Stimulated activated CD4-positive, alpha-beta T cell treated with anti-CD3 and anti-CD28 coated beads, TNF-alpha, amount 100 ng/mL, for 4 hours (primary cell): ENCODE data around the gene CBX6.
"Not testable (repeated sequence)": the region's sequence is repeated elsewhere in the genome, so short reads cannot be mapped to it uniquely, and the experiment has no call there.

ENCODE experiments used
- DNase-seq, 3 experiments: peaks; one replicate each; pipeline ENCODE4 v3.0.0-alpha.2; 2020; ENCODE audit warnings: low read depth in 3 of 3

Gene CBX6

DNA sequence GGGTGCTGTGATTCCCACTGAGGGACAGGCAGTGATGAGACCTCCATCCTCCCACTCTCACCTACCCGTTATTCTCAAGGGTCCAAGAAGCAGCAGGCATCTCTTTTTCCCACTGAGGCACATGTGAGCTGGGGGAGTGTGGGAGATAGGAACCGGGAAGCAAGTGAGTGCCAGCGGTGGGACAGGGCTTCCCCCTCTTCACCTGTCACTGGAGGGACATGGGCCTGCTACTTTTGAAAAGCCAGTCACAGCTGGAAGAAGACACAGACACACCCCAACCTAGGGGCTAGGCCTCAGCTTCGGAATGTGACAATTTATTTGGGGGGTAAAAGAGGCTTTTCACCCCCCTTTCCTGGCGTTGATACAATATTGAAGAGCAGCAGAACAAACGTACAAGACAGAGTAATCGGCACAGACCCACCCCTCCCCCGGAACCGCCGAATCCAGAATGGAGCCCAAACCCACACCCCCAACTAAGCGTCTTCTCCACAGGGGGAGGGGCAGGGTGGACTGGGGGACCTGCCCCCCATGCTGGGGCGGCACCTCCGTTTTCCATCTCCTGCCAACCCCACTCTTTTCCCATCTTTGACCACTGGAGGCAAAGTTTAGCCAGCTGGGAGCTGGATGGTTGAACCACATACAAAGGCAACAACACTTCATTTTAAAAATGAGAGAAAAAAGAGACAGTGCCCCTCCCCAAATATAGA, 10.7 kb downstream of the CBX6 start:
- DNase-seq: no peak

- DNase-seq: no peak
Measured at GRCh38 chr22:38860283-38861169, 11.5 kb downstream of the CBX6 start.

DNA sequence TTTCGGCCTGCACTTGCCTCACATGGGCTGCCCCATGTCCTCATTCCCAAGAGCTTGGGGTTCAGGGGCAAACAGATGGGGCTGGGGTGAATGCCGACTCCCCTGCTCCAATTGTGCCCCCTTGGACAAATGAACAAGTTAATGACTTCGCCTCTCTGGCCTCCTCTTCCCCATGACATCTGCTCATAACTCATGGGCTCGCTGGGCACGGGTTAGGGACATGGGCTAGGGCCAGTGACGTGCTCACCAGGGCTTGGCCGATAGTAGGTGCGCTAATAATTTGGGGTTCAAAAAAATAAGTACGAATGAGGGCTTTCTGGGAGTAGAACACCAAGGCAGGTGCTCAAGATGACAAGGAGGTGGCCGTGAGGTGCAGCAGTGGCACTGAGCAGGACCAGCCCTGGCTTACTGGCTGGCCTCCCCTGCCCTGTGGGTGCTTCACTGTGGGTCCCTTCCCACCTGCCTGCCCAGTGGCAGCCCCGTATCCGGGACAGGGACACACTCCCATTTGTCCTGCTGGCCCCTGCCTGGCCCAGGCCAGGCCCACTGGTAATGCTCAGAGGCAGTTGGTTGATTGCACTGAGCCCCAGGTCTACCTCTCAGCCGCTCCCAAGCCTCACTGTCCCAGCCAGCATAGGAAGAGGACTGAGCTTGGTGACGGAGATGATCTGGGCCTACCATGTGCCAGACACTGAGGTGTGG, 12.3 kb downstream of the CBX6 start:
- no peak for DNase-seq

DNA sequence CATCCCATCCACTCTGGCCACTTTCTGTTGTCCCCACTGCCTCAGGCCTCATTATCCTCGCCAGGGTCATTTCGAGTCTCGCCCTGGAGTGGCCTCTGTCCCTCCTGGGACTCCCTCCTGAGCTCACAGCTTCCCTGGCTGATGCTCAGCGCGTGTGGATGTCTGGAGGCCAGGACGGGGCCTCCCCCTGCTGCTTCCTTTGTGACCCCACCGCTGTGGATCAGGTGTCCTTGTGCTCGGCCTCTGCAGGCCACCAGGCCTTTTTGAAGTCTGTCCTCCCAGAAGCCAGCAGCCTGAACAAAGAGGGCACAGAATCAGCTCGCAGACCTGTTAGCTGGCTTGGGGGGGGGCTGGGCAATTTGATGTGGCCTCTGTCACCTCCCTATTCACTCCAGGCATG, 13.5 kb downstream of the CBX6 start:
- no peak for DNase-seq

- DNase-seq: not testable (repeated sequence)
Measured at GRCh38 chr22:38854476-38854875, 17.5 kb downstream of the CBX6 start.

- not testable (repeated sequence) for DNase-seq
Measured at GRCh38 chr22:38853883-38854282, 18.1 kb downstream of the CBX6 start.

DNA sequence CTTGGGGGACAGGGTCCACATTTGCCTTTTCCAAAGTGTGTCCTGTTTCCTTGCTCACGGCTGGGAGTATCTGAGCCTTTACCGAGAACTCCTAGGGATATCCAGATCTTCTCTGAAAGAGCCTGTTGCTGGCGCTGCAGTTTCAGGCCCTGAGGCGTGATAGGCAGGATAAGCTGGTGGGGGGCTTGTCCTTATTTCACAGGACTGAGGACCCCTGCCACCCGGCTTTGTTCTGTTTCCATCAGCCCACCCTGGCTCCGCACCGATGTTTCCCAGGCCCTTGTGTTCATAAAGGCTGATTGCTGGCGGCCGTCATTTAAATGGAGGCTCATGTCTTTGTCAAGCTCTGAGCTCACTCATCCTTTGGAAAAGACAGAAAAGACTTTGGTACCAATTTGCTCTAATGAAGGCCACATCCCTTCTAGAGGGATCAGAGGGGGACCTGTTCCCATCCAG, 18.8 kb downstream of the CBX6 start:
- DNase-seq: no peak

DNA sequence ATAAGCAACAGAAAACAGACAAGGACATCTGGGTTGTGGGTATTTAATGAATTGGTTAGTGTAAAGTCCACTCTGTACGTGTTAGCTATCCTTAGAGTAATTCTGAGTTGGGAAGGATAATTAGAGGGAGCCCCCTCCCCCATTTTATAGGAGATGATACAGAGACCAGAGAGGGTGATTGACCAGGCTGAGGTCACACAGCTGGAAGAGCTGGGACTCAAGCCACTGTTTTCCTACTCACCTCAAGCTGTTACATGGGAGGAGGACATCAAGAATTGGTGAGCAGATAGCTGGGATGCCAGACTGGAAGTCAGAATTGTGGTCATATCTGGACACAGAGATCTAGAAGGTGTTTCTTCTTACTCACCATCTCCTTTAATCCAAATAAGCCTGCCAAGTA, 19.5 kb downstream of the CBX6 start:
- no peak for DNase-seq

DNA sequence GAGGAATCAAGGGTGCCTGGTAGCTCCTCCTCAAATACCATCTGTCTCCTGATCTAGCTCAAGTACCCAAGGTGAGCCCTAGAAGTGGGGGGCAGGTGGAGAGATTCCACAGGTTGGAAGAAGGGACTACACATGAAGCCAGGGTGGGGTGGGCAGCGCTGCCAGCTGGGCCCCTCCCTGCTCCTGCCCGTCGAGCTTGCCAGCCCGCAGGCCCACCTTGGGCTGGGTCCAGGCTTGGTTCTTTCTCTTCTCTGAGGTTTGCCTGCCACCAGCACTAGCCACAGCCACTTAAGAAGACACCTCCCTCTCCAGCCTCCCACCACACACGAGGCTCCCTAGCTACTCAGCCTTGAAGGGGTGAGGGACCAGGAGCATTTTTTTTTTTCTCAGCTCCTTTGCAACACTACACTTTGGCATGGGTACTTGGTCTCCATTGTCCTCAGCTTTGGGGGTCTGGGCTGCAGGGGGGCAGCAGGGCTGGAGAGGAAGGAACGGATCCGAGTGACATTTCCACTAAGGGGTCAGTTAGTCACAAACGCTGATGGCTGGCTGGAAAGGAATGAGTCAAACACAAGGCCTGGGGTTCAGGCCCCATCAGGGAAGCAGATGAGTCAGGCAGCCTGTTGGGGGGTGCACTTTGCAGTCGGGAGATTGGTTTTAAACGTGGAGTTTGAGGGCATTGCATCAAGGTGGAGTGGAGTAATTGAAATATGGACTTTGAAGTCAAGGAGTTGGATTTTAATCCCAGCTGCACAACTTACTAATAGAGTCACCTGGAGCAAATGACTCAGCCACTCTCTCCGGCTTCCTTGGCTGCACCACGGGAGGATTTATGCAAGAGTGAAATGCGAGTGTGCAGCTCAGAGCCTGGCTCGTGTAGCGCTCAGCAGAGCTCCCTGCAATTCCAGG, 20.8 kb downstream of the CBX6 start:
- DNase-seq: no peak

GRCh38 chr22:38850399-38850798, 21.6 kb downstream of the CBX6 start:
- DNase-seq: no peak

DNA sequence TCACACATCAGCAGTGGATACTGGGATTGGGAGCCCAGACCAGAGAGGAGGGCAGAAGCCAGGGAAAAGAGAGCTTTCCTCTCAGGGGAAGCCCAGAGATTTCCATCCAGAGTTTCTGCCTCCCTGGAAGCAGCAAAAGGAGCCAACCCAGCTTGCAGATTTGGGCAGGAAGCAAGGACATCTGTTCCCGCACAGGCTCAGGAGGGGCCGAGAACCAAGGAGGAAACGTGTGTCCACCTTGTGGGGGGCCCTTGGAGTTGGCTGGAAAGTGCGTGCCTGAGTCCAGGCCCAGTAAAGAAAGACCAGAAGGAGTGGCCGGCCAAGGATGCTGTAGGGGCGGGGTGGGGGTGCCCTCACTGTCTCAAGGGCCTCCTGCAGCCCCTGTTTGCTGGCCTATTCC, 22.2 kb downstream of the CBX6 start:
- no peak for DNase-seq

DNA sequence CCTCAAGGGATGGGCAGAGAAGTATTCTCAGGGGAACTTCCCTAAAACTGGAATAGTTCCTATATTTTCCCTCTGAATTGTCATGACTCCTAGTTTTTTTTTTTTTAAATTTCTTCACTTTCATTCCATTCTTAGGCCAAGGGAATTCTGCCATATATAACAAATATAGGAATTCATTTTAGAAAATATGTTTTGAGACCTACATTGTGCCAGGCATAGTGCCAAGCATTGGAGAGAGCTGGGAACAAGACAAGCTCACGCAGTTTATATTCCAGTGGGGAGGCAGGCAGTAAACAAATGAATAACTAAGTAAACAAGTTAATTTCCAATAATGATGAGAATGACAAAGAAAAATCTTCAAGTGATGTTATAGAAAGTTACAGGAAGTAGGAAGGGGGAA, 25.6 kb downstream of the CBX6 start:
- DNase-seq: no peak

DNA sequence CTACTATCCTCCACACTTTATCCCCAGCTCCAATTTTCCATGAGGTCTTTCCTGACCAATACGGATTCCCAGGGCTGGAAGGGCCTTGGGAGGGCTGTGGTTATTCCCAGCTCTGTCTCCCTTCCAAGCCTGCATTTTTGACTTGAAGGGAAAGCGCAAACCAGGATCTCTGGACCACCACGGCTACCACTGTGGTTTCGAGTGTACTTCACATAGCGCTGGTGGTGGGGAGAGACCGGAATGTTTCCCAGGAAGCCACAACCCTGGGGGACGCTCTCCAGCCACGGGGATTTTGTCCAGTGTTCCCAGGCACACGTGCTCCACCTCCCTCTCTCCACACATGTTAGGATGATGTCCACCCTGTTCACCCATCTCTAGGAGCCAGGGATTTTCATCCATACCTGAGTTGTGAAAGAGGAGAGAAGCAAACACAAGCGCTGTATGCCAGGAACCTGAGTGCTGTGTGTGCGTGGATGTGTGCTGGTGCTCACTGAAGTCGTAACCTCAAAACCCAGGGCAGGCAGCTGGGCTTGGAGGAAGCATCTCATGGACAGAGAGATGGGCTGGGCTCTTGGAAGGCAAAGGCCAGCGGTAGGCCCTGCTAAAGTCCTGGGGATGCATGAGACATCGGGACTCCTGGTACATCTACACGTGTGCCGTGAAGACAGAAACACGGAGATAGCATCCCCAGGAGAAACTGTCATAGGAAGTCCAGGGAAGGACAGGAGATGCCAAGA, 26.8 kb downstream of the CBX6 start:
- DNase-seq: no peak

DNA sequence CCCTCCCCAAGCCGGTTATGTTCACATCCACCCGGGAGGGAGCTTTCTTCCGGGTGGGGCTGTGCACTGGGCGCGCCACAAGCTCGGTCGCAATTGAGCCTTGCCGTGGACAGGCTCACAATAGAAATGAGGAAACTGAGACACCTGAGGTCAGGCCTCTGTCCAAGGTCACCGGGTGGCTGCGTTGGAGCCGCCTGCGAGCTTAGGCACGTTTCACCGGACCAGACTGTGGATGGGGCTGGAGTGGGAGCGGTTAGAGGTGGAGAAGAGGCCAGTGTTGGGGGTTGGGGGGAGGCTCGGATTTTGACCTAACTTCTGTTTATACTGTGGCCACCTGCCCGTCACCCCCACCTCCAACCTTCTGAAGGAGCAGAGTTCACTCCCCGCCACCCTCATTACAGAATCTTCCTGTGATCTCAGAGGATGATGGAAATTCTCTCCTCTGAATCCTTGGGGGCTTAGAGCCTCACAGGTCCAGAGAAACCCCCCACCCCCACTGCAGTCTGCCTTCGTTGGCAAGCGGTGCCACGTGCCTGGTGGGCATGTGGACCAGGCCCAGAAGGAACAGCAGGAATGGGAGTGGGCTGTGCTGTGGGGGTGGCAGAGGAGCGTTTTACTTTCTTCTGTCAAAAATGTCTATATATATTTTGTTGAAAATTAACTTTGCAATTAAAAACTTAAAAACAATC, 27.6 kb downstream of the CBX6 start:
- DNase-seq: no peak

DNA sequence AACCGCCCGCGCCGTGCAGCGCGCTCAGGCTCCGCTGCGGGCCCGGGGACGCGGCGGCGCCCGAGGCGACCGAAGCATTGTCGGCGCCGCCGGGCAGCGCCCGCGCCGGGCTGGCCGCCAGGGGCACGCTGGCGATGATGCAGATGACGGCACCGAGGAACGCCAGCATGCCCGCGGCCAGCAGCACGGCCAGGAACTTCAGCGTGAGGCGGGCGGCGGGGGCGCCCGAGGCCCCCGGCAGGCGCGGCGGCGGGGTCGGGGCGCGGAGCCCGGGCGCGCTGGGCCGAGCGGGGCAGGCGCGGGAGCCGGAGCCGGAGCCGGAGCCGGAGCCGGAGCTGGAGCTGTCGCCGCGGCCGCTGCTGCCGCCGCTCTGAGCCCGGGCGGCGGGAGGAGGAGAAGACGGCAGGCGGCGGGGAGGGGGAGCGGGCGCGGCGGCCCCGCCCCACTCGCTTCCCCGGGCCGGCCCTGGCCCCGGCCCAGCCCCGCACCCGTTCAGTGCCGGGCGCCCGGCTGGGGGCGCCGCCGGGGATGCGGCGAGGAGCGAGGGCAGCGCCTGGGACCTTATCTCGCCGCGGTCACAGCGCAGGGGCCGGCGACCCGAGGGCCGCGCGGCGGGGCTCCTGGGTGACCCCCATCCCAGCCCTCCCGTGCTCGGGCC, 28.2 kb downstream of the CBX6 start, which contains the start of gene NPTXR:
NPTXR (minus strand) TSS at position 372 of the 658 bp plus-strand sequence.
- peak in 1 of 3 experiments; percentile 38 for DNase-seq

GRCh38 chr22:38843201-38843656, 28.8 kb downstream of the CBX6 start:
- DNase-seq: peak in 2 of 3 experiments; percentile 26 to 33

DNA sequence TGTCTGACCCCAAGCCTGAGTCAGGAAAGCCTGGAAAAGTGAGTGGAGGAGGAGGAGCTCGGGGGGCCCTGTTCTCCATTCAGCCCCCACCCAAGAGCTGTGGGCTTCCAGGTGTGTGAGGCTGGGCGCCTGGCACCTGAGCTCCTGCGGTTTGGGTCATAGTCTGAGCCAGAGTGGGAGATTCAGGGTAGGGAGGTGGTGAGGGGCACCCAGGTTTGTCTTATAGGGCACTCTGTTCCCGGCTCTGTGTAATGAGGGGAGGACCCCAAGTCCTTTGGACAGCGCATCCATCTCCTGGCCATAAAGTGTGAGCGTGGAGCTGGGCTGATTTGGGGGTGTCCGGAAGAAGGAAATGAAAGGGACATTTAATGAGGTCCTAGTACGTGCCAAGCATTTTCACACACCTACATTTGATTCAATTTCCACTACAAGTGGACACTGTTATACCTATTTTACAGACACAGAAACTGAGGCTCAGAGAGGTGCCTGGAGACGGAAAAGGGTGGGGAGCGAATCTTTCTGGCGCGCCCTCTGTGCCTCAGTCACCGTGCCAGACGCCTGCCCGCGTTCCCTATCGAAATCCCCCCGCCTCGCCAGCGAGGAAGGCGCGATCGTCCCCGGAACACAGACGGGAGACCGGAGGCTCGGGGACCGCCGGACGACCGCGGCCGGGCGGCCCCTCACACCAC, 29.4 kb downstream of the CBX6 start:
- no peak for DNase-seq

DNA sequence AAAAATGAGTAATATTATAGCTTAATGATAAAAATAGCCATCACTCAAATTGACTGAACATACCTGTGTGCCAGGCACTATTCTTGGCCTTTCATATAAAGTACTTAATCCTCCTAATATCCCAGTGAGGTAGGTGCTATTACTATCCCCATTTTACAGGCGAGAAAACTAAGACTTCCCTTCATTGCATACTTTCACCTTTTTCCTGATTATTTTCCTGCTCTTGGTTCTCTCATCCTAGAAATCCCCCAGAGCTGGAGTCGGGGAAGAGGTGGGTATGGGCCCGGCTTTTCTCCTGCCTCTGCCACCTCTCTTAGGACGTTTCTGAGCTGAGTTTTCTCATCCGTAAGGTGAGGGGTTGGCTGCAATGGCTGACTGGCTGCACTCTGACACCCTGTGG, 30.4 kb downstream of the CBX6 start:
- DNase-seq: no peak

DNA sequence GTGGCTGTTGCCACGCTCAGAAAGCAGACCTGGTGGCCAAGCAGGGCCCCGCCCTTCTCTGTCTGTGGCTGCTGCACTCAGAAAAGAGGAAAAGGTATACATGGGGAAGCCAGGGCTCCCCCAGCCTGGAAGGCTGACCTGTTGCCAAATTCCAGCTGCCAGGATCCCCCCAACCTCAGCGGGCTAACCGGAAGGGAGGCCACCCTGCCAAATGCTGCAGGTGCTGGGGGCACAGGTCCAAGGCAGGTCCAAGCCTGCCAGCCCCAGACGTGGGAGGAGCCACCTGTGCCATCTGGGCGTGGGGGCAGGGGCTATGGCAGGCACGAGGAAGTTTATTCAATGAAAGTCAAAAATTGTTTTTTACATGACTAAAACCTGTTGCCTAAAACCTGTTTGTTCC, 30.8 kb downstream of the CBX6 start:
- DNase-seq: no peak
